OCI-LY3 (cell line): ENCODE data around the gene MAML2.

Source experiments
- EZH2phosphoT487 ChIP-seq: fragments of 200-600 bp; shearing (Covaris generic); IDR thresholded peaks from 2 replicates; pipeline ENCODE4 v1.6.1; 2018; ENCODE audit warnings: antibody characterized with exemption, mixed run types, low read depth
- TF ChIP-seq, protein P1 (sequence below): fragments of 200-600, 300-600 bp; sonication (generic); IDR thresholded peaks from 2 replicates; pipeline ENCODE4 v1.5.1; 2014; ENCODE audit warnings: antibody characterized with exemption, low read length, low read depth

DNA sequence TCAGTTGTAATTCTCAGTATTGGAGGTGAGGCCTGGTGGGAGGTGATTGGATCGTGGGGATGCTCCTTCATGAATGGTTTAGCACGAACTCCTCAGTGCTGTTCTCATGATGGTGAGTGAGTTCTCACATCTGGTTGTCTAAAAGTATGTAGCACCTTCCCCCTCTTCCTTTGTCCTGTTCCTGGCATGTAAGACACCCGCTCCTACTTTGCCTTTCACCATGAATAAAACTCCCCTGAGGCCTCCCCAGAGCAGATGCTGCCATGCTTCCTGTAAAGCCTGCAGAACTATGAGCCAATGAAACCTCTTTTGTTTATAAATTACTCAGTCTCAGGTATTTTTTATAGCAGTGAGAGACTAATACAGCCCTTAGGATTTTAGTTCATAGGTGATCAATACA lies 191.5 kb downstream of the MAML2 start:
- TF ChIP-seq, protein P1, sequence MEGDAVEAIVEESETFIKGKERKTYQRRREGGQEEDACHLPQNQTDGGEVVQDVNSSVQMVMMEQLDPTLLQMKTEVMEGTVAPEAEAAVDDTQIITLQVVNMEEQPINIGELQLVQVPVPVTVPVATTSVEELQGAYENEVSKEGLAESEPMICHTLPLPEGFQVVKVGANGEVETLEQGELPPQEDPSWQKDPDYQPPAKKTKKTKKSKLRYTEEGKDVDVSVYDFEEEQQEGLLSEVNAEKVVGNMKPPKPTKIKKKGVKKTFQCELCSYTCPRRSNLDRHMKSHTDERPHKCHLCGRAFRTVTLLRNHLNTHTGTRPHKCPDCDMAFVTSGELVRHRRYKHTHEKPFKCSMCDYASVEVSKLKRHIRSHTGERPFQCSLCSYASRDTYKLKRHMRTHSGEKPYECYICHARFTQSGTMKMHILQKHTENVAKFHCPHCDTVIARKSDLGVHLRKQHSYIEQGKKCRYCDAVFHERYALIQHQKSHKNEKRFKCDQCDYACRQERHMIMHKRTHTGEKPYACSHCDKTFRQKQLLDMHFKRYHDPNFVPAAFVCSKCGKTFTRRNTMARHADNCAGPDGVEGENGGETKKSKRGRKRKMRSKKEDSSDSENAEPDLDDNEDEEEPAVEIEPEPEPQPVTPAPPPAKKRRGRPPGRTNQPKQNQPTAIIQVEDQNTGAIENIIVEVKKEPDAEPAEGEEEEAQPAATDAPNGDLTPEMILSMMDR = no peak
- TF ChIP-seq EZH2phosphoT487 = no peak
